Activated CD4-positive, alpha-beta T cell treated with anti-CD3 and anti-CD28 coated beads, Interleukin-2, amount 50 U/mL, for 48 hours (primary cell): ENCODE data around the gene HM13.
A peak's percentile ranks its signal among the peaks of the same experiment; 100 is the strongest.
"Not testable (repeated sequence)": the region's sequence is repeated elsewhere in the genome, so short reads cannot be mapped to it uniquely, and the experiment has no call there.

Experiments used
- DNase-seq, 2 experiments: peaks; one replicate each; pipeline ENCODE4 v3.0.0-alpha.2; 2020

The HM13 gene

DNA sequence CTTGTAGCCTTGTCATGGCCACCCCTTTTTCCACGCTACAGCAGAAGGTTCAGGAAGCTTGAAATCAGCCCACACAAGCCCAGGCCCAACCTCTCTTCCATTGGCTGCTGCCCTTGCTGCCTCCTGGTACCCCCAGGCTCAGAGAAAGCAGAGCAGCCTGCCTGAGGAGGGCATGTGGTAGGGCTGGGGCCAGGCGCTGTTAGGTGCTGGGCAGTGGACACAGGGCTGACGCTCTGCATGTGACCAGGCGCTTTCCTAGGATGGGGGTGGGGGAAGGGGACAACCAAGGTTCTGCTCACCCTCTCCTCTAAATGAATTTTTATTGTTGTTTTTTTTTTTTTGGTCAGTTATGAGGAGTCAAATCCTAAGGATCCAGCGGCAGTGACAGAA, 54.5 kb downstream of the HM13 start:
- no peak for DNase-seq

DNA sequence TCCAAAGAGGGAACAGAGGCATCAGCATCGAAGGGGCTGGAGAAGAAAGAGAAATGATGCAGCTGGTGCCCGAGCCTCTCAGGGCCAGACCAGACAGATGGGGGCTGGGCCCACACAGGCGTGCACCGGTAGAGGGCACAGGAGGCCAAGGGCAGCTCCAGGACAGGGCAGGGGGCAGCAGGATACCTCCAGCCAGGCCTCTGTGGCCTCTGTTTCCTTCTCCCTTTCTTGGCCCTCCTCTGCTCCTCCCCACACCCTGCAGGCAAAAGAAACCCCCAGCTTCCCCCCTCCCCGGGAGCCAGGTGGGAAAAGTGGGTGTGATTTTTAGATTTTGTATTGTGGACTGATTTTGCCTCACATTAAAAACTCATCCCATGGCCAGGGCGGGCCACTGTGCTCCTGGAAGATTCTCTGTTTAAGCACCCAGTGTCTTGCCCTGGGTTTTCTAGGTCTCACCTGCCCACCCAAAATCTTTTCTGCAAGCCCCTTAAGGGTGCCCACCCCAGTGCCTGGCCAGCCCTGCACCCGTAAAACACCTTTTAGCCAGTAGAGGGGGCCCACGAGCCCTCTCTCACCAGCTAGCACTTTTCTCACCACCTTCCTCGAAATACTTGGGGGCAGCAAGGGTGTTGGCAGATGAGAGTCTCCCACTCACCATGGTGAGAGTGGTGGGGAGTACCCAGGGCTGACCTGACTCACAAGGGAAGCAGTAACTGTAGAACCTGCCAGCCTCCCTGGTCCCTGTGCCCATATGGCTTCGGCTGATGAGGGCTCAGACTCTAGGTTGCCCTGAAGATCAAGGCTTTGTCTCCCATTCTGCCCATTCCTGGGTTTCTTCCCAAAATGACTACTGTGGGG, 55.1 kb downstream of the HM13 start:
- peak; percentile 65 to 74 for DNase-seq

DNA sequence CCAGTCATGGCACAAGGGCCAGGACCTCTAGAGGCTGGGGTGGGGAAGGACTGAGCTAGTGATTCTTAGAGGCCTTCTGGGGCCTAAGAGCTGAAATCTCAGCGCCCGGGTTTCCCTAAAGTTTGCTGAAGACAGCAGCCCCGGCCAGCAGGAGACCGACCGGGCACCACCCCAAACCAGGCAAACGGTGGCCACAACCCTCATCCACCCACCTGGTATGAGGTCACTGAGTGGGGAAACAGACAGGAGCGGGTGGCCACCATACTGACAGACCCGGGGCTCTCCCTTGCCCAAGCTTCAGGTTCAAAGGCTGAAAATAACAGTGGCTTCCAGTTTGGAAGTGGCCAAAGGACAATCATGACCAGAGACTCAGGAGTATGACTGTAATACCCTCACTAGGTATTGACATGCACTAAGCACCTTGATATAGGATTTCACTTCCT, 55.8 kb downstream of the HM13 start:
- no peak for DNase-seq

DNA sequence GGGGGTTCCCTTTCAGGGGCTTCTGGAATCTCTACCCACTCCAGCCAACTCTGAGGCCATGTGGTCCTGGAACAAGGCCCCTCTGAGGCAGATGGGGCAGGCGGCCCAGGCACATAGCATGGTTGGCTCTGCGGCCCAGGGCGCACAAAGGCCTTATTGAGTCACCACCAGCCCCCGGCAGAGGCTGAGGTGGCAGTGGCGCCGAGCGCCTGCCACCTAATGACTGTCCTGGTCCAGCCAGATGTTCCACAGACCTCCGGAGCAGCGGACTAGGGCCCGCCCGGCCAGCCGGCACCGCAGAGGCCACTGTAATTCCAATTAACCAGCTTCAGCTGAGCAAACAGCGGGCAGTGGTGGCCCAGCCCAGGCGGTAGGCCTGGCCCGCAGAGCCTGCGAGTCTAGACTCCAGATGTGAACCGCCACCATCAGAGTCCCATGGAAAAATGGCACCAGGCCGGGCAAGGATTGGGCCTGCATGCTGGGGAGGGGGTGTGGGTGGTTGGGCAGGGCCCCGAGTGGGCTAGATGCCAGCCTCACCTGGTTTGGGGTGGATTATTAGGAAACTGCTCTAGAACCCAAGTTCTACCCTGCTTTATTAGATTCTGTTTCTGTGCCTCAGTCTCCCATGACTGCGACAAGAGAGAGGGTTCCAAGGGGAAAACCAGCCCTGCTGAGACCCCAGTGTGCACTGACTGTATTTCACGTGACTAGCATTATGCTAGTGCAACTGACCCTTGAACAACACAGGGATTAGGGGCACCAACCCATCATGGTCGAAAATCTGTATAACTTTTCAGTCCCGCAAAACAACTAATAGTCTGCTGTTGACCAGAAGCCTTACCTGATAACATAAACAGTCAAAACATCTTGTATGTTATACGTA, 56.7 kb downstream of the HM13 start:
- DNase-seq, result no peak

DNA sequence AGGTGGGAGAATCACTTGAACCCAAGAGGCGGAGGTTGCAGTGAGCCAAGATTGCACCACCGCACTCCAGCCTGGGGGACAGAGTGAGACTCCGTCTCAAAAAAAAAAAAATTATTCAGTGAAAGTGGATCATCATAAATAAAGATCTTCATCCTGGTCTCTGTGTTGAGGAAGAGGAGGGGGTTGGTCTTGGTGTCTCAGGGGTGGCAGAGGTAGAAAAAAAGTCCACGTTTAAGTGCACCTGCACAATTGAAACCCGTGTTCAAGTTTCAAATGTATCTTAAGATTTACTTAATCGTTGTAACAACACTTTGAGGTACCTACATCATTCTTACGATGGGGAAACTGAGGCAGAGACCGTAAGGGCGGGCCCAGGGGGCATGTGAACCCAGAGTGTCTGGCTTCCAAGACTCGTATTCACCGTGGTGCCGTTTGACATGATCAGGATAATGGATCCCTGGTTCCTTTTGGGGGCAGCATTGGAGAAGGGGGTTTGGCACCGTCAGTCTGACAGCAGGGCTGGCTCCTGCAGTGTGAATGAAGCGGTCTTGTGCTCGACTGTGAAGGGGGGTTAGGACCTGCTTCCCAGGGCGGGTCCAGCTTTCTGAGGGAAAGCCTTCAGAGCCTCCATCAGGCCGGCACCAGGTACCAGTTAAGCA, 57.9 kb downstream of the HM13 start:
- no peak for DNase-seq

DNA sequence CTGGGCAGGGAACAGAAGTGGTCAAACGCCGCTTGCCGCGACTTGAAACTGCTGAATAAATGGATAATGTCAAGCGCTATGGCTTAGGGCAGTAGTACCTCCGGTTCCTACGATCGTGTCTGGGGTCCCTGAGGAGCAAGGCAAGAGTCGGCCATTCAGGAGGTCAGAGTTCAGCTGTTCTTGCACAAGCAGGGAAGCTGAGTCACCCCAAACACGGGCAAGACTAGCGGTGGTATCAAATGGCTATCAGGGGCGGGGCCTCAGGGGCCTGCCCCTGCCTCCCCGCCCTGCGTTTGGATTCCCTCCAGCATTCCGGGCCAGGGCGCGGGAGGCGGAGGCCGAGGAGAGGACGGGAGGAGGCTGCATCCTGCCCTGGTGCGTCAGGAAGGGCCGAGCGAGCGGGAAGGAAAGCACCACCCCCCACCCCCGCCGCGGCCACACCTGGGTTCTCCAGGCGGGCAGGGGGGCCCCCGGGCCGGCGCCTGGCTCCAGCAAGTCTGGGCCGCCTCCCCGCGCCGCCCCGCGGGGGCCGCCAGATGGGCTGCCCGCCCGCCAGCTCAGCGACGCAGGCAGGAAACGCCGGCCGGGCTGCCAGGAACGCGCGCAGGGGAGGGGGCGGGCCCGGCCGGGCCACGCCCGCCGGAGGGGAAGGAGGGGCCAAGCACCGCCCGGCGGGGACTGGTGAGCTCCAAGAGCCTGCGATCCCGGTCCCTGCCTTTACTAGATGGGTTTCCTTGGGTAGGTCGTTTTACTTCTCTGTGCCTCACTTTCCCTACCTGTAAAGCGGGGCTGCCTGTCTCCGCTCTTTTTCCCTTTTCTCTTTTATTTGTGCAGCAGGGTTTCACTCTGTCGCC, 58.7 kb downstream of the HM13 start:
- DNase-seq, result peak; percentile 86 to 87

DNA sequence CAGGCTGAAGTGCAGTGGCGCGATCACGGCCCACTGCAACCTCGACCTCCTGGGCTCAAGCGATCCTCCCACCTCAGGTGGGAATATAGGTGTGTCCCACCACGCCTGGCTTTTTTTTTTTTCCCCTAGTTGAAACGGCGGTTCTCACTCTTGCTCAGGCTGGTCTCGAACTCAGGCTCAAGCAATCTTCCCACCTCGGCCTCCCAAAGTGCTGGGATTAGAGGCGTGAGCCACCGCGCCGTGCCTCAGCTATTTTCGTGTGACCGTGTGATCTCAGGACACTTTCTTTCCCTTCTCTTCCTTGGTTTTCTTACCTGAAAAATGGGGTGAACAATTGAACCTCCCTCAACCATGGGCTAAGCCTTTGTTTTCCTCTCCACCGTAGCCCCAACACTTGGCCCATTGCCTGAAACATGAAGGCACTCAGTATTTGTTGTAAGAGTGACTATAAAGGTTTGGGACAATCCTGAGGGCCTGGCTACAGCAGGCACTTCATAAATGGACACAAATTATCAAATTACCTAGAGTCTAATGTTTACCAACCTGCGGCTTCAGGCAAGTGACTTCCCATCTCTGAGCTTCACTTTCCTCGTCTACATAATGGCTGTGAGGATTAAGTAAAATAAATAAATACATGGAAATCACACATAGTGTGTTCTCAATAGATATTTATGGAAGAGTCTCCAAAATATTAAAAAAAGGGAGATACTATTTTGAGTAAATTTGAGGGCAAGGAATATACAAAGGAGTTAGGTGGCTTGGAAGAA, 59.5 kb downstream of the HM13 start:
- no peak for DNase-seq

DNA sequence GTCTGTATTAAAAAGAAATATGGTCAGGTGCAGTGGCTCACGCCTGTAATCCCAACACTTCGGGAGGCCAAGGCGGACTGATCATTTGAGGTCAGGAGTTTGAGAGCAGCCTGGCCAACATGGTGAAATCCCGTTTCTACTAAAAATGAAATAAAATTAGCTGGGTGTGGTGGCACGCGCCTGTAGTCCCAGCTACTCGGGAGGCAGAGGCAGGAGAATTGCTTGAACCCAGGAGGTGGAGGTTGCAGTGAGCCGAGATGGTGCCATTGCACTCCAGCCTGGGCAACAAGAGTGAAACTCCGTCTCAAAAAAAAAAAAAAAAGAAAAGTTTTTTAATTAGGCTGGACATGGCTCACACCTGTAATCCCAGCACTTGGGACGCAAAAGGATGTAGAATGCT, 60.7 kb downstream of the HM13 start:
- not testable (repeated sequence) for DNase-seq

DNA sequence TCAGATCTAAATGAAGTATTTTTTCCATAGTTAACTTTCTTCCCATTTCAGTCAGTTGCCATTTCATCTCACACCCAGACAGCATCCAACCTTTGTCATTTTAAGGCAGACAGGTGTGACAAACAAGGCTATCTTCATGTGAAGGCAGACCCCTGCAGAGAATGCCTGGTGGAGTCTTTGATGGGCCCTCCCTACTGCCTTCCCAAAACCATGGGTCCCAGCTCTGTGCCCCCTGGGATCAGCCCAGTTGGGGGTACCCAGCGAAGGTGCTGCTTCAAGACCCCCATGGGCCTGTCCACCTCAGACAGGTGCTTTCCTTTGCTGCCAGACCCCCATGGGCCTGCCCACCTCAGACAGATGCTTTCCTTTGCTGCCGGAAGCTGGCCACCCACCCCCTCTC, 62.5 kb downstream of the HM13 start:
- DNase-seq, result no peak

DNA sequence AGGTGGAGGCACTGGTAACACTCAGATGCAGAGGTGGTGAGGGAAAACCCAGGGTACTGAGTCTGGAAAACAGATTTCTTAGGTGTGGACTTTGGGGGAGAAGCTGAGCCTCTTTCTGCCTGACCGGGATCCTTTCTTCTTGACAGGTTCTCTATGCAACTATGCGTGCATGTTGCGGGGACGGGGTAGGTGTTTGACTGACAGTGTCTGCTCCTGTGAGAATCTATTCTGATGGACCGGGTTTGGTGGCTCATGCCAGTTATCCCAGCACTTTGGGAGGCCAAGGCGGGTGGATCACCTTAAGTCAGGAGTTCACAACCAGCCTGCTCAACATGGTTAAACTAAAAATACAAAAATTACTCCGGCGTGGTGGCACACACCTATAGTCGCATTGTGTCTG, 63.0 kb downstream of the HM13 start:
- no peak for DNase-seq

DNA sequence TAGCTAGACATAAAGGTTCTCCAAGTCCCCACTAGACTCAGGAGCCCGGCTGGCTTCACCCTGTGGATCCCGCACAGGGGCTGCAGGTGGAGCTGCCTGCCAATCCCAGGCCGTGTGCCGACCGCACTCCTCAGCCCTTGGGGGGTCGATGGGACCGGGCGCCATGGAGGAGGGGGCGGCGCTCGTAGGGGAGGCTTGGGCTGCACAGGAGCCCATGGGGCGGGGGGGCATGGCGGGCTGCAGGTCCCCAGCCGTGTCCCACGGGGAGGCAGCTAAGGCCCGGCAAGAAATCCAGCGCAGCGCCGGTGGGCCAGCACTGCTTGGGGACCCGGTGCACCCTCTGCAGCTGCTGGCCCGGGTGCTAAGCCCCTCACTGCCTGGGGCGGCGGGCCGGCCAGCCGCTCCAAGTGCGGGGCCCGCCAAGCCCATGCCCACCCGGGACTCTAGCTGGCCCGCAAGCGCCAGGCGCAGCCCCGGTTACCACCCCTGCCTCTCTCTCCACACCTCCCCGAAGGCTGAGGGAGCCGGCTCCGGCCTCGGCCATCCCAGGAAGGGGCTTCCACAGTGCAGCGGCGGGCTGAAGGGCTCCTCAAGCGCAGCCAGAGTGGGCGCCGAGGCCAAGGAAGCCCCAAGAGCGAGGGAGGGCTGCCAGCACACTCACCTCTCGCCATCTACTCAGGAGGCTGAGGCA, 64.4 kb downstream of the HM13 start:
- DNase-seq, result no peak

DNA sequence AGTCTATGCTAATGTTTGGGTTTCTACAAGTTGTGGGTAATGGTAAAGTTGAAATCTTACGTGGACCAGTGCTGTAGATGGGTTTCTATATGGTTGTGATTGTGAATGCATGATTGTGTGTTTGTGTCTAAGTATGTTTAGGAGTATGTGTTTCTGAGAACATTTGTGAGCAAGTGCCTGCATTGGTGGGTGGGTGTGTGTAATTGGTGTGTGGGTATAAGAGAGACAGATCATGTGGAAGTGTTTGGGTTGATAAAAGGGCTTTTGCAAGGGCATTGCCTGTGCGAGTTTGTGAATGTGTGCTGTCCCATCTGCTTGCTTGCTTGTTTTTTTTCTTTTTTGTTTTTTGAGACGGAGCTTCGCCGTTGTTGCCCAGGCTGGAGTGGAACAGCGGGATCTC, 65.0 kb downstream of the HM13 start:
- no peak for DNase-seq

DNA sequence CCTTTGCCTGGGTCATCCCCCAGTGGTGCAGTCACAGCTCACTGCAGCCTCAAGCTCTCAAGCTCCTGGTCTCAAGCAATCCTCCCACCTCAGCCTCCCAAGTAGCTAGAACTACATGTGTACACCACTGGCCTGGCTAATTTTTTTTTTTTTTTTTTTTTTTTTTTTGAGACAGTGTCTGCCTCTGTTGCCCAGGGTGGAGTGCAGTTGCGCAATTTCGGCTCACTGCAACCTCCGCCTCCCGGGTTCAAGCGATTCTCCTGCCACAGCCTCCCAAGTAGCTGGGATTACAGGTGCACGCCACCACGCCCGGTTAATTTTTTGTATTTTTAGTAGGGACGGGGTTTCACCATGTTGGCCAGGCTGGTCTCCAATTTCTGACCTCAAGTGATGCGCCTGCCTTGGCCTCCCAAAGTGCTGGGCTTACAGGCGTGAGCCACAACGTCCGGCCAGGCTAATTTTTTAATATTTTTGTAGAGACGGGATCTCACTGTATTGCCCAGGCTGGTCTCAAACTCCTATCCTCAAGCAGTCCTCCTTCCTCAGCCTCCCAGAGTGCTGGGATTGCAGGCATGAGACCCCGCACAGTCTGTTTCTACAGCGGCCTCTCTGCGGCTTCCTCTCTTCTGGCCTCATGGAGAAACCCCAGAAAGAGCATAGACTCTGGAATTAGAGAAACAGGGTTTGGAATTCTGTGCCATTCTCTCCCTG, 65.9 kb downstream of the HM13 start:
- DNase-seq, result not testable (repeated sequence)

DNA sequence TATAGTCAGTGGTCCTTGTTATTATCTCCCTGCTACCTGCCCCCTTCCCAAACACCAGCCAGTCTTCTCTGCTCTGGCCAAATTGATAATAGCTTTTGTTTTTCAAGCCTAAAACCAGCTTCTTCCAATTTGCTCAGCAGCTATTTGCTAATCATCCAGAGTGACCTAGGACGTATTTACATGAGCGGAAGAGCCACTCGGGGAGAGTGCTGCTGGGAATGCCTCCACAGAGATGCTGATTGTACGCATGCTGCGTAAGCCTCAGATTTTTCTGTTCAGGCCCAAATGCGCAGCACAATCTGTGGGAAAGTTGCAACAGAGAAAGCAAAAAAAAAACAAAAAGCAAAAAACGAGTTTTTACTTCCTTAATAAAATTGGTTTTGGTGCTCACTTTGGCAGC, 66.5 kb downstream of the HM13 start:
- no peak for DNase-seq

DNA sequence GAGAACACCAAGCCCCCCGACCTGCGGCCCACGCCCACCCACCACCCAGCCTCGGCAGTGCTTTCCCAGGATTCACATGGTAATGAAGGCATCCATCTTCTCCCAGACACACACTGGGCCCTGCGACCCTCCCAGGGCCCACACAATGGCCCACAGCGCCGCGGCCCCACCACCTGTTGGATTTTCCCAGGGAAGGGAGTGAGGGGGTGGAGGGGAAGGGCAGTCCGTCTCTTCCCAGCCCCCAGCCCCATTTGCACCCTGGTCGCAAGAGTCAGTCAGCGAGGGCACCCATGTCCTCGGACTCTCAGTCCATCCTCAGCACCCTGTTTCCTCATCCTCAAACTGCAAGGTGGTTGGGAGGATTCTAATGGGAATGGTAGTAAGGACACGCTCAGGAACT, 67.1 kb downstream of the HM13 start:
- DNase-seq, result no peak

DNA sequence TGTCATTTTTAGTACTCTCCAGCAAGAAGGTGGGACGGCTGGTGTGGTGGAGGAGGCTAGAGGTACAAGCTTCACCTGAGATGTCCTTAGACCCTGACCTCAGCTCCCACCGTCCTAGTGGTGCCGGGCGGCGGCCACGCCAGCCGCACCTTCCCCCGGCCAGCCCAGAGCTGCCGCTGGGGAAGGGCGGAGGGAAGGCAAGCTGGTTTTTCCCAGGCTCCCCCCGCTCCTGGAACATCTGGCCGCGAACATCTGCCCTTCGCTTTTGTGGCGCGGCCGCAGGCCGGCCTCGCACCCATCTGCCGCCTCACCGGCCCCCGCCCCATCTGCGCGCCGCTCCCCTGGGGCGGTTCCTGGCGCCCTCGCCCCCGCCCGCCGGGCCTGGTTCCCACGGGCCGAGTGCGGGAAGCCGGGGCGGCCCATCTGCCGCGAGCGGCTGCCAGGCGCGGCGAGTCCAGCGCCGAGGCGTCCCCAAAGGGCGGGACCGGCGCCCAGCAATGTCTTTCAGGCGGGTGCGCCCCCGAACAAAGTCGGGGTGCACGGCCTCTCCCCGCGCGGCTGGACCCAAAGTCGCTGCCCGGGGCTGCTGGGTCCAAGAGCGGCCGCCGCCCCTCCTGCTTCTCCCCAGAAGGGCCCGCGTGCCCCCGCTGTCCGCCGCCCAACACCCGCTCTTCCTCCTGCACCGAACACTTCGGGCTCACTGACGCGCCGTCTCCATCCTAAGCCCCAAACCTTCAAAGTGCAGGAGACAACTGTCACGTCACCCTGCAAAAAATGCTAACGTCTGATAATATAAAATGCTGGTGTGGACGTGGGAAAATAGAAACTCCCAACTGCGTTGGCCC, 73.5 kb downstream of the HM13 start:
- no peak for DNase-seq

DNA sequence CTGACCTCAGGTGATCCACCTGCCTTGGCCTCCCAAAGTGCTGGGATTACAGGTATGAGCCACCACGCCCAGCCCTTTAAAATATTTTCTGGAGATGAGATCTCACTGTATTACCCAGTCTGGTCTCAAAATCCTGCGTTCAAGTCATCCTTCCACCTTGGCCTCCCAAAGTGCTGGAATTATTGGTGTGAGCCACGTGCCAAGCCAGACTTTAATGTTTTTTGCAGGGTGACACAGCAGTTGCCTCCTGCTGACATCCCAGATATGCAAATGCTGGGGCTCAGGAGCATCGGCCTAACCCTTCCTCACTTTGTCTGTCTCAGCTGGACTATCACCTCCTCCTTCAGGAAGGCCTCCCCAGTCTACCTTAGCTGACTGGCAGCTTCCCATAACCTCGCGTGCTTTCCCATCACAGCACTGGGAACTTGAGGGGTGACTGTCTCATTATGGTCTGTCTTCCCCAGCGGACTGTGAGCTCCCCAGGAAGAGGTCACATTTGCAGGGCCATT, 76.5 kb downstream of the HM13 start:
- no peak for DNase-seq

DNA sequence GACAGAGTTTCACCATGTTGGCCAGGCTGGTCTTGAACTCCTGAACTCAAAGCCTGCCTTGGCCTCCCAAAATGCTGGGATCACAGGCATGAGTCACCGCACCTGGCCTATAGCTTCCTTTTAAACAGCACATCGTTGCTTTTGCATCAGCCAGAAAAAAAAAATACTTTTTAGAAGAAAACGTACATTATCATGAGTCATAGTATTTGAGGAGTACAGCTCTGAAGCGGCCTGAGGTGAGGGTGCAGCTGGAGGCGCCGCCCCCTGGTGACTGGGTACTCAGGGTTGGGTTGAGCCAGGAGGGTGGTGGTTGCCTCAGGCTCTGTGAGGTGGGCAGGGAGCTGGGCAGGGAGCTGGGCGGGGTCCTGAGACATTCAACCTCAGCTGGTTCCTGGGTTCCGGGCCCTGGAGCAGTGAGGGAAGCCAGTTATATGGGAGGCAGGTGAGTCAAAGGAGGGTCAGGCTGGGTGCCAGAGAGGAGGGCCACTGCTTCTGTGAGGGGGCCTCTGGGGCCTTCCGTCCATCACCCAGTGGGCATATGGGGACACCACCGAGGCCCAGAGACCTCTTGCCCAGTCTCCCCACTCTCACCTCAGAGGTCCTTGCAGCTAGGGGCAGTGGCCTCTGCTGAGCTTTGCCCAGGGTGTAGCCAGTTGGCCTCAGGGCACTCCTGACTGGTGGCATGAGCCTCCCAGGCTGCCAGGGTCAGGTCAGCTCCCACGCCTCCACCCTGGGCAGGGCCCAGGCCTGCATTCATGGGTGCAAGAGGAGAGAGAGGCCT, 79.2 kb downstream of the HM13 start:
- peak; percentile 18 to 36 for DNase-seq
